Spleen (tissue), 11 donors: Measurements from ENCODE around the gene RYR3. TPM values are rescaled to one million over a fixed set of nuclear protein-coding genes. Genes with fewer than 3 reads are reported as not detected.

Source experiments
- DNase-seq: peaks from one replicate; pipeline ENCODE4 v3.0.0-alpha.2; 2020
- H3K27ac ChIP-seq, 8 donors: fragments of 200-600 bp; sonication (generic) in 7 of 8; 1 replicate in 4 of 8; 2 replicates in 4 of 8; pipeline versions ENCODE4 v1.5.0 to v1.8.0; 2016 to 2021; ENCODE audit warnings: inconsistent platforms in 4 of 8, mild to moderate bottlenecking in 4 of 8, moderate library complexity in 1 of 8
- H3K27me3 ChIP-seq, 7 donors: fragments of 200-600 bp; sonication (generic) in 6 of 7; replicated peaks in 1 of 7; 1 replicate in 4 of 7; 2 replicates in 3 of 7; pipeline versions ENCODE4 v1.5.0 to v1.8.0; 2016 to 2021; ENCODE audit warnings: inconsistent platforms in 3 of 7, mild to moderate bottlenecking in 1 of 7
- H3K36me3 ChIP-seq, 6 donors: fragments of 200-600 bp; sonication (generic) in 5 of 6; 1 replicate in 4 of 6; 2 replicates in 2 of 6; pipeline versions ENCODE4 v1.5.0 to v1.8.0; 2016 to 2021; ENCODE audit warnings: inconsistent platforms in 2 of 6
- H3K4me1 ChIP-seq, 6 donors: fragments of 200-600 bp; sonication (generic) in 5 of 6; 1 replicate in 3 of 6; 2 replicates in 3 of 6; pipeline versions ENCODE4 v1.5.0 to v1.8.0; 2016 to 2021; ENCODE audit warnings: inconsistent platforms in 3 of 6
- H3K4me3 ChIP-seq, 8 donors: fragments of 200-600 bp; sonication (generic) in 7 of 8; 1 replicate in 4 of 8; 2 replicates in 4 of 8; pipeline versions ENCODE4 v1.5.0 to v1.8.0; 2016 to 2021; ENCODE audit warnings: inconsistent platforms in 4 of 8, mild to moderate bottlenecking in 4 of 8, moderate library complexity in 2 of 8
- H3K9me3 ChIP-seq, 8 donors: fragments of 200-600 bp; sonication (generic) in 7 of 8; 1 replicate in 4 of 8; 2 replicates in 4 of 8; pipeline versions ENCODE4 v1.5.0 to v1.8.0; 2016 to 2021; ENCODE audit warnings: inconsistent platforms in 4 of 8
- POLR2A ChIP-seq, 3 donors: fragments of 450-650 bp; IDR thresholded peaks; one replicate each; pipeline ENCODE4 v1.5.1; 2017; ENCODE audit warnings: antibody characterized with exemption in 3 of 3, mild to moderate bottlenecking in 1 of 3
- POLR2AphosphoS5 ChIP-seq, 3 donors: sonication (generic); formaldehyde crosslinking; IDR thresholded peaks; one replicate each; pipeline ENCODE4 v1.5.1; 2017; ENCODE audit warnings: antibody characterized with exemption in 3 of 3
- WGBS, 5 donors: extraction: QIAGEN DNeasy Blood & Tissue Kit in 3 of 5; methylation state at CpG; one replicate each; pipeline versions ENCODE4 v1.1.5 to v1.1.7; 2013 to 2018; 5-methylcytosine and 5-hydroxymethylcytosine counted together
- intact Hi-C: fragments of 100-400 bp; cut with DNase I; formaldehyde crosslinking; loops from one replicate; pipeline ENCODE4 v1.15.0; 2023; ENCODE audit warnings: low total_unique reads
- polyA plus RNA-seq, 3 donors: library from polyadenylated mRNA; stranded (reverse); fragments of 200-250 nt; gene quantifications; one replicate each; pipeline ENCODE4 v1.2.1, GENCODE V29; 2013
- total RNA-seq, 7 donors: library from RNA; depleted of rRNA in 3 of 7; stranded (reverse); fragments of >200 nt in 3 of 7; fragmentation: NEBNext Ultra II Directional in 4 of 7; extraction: Animal tissue kit (Norgen Biotek cat#: 25700) in 4 of 7; gene quantifications; one replicate each; pipeline versions ENCODE4 v1.1.0 to v1.2.1, GENCODE V29; 2016 to 2021
- TF ChIP-seq, protein P1 (sequence below), 11 experiments: fragments of 200-600 bp in 7 of 11; fragments of 450-650 bp in 4 of 11; sonication (generic) in 4 of 11; IDR thresholded peaks in 8 of 11; conservative IDR thresholded peaks in 3 of 11; 1 replicate in 7 of 11; 2 replicates in 4 of 11; pipeline versions ENCODE4 v1.4.0 to v1.8.0; 2016 to 2021; ENCODE audit warnings: antibody characterized with exemption in 11 of 11, inconsistent platforms in 4 of 11, mild to moderate bottlenecking in 1 of 11
- donor health status: healthy with polysubstance abuse.
- donor health status: DM: no; HTN: no; CAD: no; lungs with moderate emphysema.
- donor health status: DM: no; HTN: no; CAD: no.
- donor health status: Bipolar disorder and iron deficiency.
- donor health status: healthy.
- donor health status: DM: no; HTN: no; CAD: no.
- donor health status: DM: yes; HTN: yes; CAD: no.

Gene RYR3
- total and polyA plus RNA-seq, 10 donors = 0.11 to 5.9 (median 1.3) TPM

DNA sequence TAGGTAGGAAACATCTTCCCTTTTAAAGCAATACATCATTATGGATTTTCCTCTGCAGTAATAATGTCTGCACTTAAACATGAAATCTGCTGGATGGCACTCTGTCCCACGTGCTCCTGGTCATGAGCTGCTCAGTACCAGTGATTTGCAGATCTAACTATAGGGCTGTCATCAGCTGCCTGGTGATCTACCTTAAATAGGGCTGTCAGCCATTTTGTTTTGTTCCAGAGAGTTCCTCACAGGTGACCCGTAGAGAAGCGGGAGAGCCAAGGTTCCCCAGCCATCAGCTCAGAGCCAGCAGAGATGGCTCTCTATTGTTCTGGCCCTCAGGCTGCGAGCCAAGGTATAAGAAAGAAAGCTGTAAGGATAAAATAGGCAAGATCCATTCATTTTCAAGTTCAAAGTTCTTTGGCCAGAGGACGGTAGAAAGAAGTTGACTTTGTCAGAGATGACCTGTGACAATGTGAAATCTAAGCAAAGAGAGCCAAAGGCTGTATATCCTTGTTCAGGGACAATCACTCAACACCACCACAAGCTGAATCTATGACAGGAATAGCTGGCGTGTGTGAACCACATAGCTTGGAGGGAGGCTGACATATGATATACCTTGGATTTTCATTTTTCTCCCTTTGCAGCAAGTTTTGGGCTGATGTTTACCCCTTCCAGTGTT, 156.5 kb downstream of the RYR3 start:
- no peak for DNase-seq
- TF ChIP-seq POLR2AphosphoS5 (IDR thresholded peaks at IDR 0.05) = no peak
- no peak for TF ChIP-seq POLR2A (IDR thresholded peaks at IDR 0.05)
- TF ChIP-seq, protein P1, sequence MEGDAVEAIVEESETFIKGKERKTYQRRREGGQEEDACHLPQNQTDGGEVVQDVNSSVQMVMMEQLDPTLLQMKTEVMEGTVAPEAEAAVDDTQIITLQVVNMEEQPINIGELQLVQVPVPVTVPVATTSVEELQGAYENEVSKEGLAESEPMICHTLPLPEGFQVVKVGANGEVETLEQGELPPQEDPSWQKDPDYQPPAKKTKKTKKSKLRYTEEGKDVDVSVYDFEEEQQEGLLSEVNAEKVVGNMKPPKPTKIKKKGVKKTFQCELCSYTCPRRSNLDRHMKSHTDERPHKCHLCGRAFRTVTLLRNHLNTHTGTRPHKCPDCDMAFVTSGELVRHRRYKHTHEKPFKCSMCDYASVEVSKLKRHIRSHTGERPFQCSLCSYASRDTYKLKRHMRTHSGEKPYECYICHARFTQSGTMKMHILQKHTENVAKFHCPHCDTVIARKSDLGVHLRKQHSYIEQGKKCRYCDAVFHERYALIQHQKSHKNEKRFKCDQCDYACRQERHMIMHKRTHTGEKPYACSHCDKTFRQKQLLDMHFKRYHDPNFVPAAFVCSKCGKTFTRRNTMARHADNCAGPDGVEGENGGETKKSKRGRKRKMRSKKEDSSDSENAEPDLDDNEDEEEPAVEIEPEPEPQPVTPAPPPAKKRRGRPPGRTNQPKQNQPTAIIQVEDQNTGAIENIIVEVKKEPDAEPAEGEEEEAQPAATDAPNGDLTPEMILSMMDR (IDR thresholded peaks at IDR 0.05 in 8 of 11, conservative IDR thresholded peaks at IDR 0.05 in 3 of 11) = no peak
- intact Hi-C loops = no loop called here
- Histone ChIP-seq H3K4me1 (no peaks in the 10 kb centered on the region), H3K27me3 (peaks cover 0 to 4% (median 0%) of the 10 kb centered on the region in 7 donors), H3K36me3 (no peaks in the 10 kb centered on the region), H3K9me3 (no peaks in the 10 kb centered on the region), H3K27ac (no peak overlapping the region), H3K4me3 (no peak overlapping the region)
- WGBS, 5 donors = 80 to 87% (median 85%) methylated on average over 6 of the region's 6 CpGs

DNA sequence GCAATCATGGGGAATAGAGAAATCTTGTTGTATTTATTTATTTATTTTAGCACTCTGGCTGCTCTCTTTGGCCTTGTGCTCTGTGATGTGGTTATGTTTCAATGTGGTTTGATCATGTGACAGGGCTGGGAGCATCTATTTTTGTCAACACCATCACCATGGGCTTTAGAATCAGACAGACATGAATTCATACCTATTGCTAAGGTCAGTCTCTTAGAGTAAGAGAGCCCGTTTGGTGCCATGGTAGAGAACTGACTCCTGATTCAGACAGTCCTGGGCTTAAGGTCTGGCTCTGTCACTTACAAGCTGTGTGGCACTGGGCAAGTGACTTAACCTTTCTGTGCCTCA, 157.0 kb downstream of the RYR3 start:
- Histone ChIP-seq H3K4me1 (no peaks in the 10 kb centered on the region), H3K9me3 (no peaks in the 10 kb centered on the region), H3K27me3 (peaks cover 0 to 4% (median 0%) of the 10 kb centered on the region in 7 donors), H3K36me3 (no peaks in the 10 kb centered on the region), H3K4me3 (no peak overlapping the region), H3K27ac (no peak overlapping the region)
- intact Hi-C loops = no loop called here
- DNase-seq = no peak
- TF ChIP-seq POLR2A (IDR thresholded peaks at IDR 0.05) (no peak), POLR2AphosphoS5 (IDR thresholded peaks at IDR 0.05) (no peak)
- TF ChIP-seq, protein P1 (IDR thresholded peaks at IDR 0.05 in 8 of 11, conservative IDR thresholded peaks at IDR 0.05 in 3 of 11) = no peak
- 58 to 84% (median 81%) methylated on average over 1 of the region's 1 CpG for WGBS, 5 donors

DNA sequence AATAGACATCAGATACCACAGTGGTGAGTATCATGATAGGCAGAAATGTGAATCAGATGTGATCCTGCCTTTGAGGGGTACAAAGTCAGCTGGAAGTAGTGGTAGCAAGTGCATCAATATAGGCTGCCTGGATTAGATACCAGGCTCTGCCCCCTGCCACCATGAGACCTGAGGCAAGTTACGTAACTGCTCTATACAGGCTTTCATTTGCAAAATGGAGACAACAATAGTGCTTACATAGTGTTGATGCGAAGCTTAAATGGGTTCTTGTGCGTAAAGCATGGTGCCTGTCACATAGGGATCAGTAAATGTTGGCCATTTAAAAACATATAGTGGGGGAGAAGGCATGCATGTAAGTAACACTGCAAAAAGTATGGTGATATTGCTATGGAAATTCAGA, 158.0 kb downstream of the RYR3 start:
- no peaks in the 10 kb centered on the region for H3K4me1 ChIP-seq
- intact Hi-C loops = no loop called here
- H3K36me3 ChIP-seq = no peaks in the 10 kb centered on the region
- TF ChIP-seq POLR2AphosphoS5 (IDR thresholded peaks at IDR 0.05) (no peak), POLR2A (IDR thresholded peaks at IDR 0.05) (no peak)
- TF ChIP-seq, protein P1 (IDR thresholded peaks at IDR 0.05 in 8 of 11, conservative IDR thresholded peaks at IDR 0.05 in 3 of 11) = no peak
- WGBS, 5 donors = 75 to 90% (median 88%) methylated on average over 3 of the region's 3 CpGs
- DNase-seq = no peak
- H3K27me3 ChIP-seq = peaks cover 0 to under 1% (median 0%) of the 10 kb centered on the region in 7 donors
- H3K27ac ChIP-seq = no peak overlapping the region
- H3K9me3 ChIP-seq = no peaks in the 10 kb centered on the region
- no peak overlapping the region for H3K4me3 ChIP-seq

DNA sequence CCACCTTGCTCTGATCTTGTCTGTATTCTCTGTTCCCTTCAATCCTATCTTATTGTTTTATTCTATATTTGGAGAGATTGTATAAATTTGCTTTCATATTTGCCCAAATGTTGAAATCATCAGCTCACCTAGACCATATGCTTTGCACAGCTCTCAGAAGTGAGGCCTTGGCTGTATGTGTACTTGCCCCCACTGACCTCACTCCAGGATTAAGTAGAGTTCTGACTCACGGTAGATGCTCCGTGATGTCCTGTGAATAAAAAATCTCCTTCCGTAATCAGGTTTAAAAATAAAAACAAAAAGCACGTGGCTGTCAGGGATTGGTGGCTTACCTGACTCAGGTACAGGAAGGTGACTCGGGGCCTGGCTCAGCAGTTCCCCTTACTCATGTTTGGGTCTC, 162.2 kb downstream of the RYR3 start:
- H3K4me1 ChIP-seq = no peaks in the 10 kb centered on the region
- WGBS, 5 donors = 87 to 92% (median 88%) methylated on average over 5 of the region's 5 CpGs

More for the DNA sequence above, 162.2 kb downstream of the RYR3 start:
- no peak overlapping the region for H3K27ac ChIP-seq
- H3K9me3 ChIP-seq = no peaks in the 10 kb centered on the region
- intact Hi-C loops = loop anchor here (10.0 kb wide), 1 partner anchor 58 kb away; no protein-coding TSS in a partner anchor
- no peak overlapping the region for H3K4me3 ChIP-seq
- H3K27me3 ChIP-seq = no peaks in the 10 kb centered on the region
- no peak for DNase-seq
- TF ChIP-seq POLR2AphosphoS5 (IDR thresholded peaks at IDR 0.05) = no peak
- TF ChIP-seq POLR2A (IDR thresholded peaks at IDR 0.05) = no peak
- TF ChIP-seq, protein P1 (IDR thresholded peaks at IDR 0.05 in 8 of 11, conservative IDR thresholded peaks at IDR 0.05 in 3 of 11) = no peak
- H3K36me3 ChIP-seq = no peaks in the 10 kb centered on the region
